OCI-LY3 (cell line): ENCODE data around the gene DNAJC18.

Experiments
- EZH2phosphoT487 ChIP-seq: fragments of 200-600 bp; shearing (Covaris generic); IDR thresholded peaks from 2 replicates; pipeline ENCODE4 v1.6.1; 2018; ENCODE audit warnings: antibody characterized with exemption, mixed run types, low read depth
- TF ChIP-seq, protein P1 (sequence below): fragments of 200-600, 300-600 bp; sonication (generic); IDR thresholded peaks from 2 replicates; pipeline ENCODE4 v1.5.1; 2014; ENCODE audit warnings: antibody characterized with exemption, low read length, low read depth

- TF ChIP-seq, protein P1, sequence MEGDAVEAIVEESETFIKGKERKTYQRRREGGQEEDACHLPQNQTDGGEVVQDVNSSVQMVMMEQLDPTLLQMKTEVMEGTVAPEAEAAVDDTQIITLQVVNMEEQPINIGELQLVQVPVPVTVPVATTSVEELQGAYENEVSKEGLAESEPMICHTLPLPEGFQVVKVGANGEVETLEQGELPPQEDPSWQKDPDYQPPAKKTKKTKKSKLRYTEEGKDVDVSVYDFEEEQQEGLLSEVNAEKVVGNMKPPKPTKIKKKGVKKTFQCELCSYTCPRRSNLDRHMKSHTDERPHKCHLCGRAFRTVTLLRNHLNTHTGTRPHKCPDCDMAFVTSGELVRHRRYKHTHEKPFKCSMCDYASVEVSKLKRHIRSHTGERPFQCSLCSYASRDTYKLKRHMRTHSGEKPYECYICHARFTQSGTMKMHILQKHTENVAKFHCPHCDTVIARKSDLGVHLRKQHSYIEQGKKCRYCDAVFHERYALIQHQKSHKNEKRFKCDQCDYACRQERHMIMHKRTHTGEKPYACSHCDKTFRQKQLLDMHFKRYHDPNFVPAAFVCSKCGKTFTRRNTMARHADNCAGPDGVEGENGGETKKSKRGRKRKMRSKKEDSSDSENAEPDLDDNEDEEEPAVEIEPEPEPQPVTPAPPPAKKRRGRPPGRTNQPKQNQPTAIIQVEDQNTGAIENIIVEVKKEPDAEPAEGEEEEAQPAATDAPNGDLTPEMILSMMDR: no peak
- no peak for TF ChIP-seq EZH2phosphoT487
These were observed 42.9 kb upstream of the DNAJC18 start, which contains the start of gene STING1 for GRCh38 chr5:139482050-139482889.
